WTC11 (cell line): ENCODE data around the gene MAP3K2. TPM values are rescaled to one million over a fixed set of nuclear protein-coding genes. Genes with fewer than 3 reads are reported as not detected.

Source experiments
- CREB1 ChIP-seq: sonication (generic); formaldehyde crosslinking; IDR thresholded peaks from 2 replicates; pipeline ENCODE4 v1.8.0; 2023; ENCODE audit warnings: mild to moderate bottlenecking, missing genetic modification reagents
- CTCF ChIP-seq: fragments of 200-600 bp; IDR thresholded peaks from 2 replicates; pipeline ENCODE4 v1.8.0; 2022; ENCODE audit warnings: antibody characterized with exemption
- E2F1 ChIP-seq: sonication (generic); formaldehyde crosslinking; IDR thresholded peaks from 2 replicates; pipeline ENCODE4 v1.8.0; 2022; ENCODE audit warnings: mild to moderate bottlenecking, missing genetic modification reagents
- FOXP1 ChIP-seq: sonication (generic); formaldehyde crosslinking; IDR thresholded peaks from 2 replicates; pipeline ENCODE4 v1.8.0; 2022; ENCODE audit warnings: missing genetic modification reagents, mild to moderate bottlenecking, moderate library complexity, borderline replicate concordance
- GTF2I ChIP-seq: fragments of 250-450 bp; sonication (Bioruptor Pico); conservative IDR thresholded peaks from 2 replicates; pipeline ENCODE4 v1.4.0; 2021; ENCODE audit warnings: mild to moderate bottlenecking
- MAX ChIP-seq: sonication (generic); formaldehyde crosslinking; IDR thresholded peaks from 2 replicates; pipeline ENCODE4 v1.8.0; 2022; ENCODE audit warnings: mild to moderate bottlenecking, missing genetic modification reagents
- MLX ChIP-seq: sonication (generic); formaldehyde crosslinking; IDR thresholded peaks from 2 replicates; pipeline ENCODE4 v1.8.1; 2023; ENCODE audit warnings: mild to moderate bottlenecking, missing genetic modification reagents, moderate library complexity
- MXD4 ChIP-seq: fragments of 250-450 bp; sonication (Bioruptor Pico); IDR thresholded peaks from 2 replicates; pipeline ENCODE4 v1.8.0; 2021; ENCODE audit warnings: mild to moderate bottlenecking, moderate library complexity, borderline replicate concordance
- NFATC4 ChIP-seq: fragments of 250-450 bp; sonication (Bioruptor Pico); IDR thresholded peaks from 2 replicates; pipeline ENCODE4 v1.9.0; 2021; ENCODE audit warnings: mild to moderate bottlenecking
- PRRX2 ChIP-seq: fragments of 250-450 bp; sonication (Bioruptor Pico); IDR thresholded peaks from 2 replicates; pipeline ENCODE4 v1.8.0; 2021; ENCODE audit warnings: mild to moderate bottlenecking
- TCF7 ChIP-seq: sonication (generic); formaldehyde crosslinking; IDR thresholded peaks from 2 replicates; pipeline ENCODE4 v1.8.0; 2022; ENCODE audit warnings: mild to moderate bottlenecking, low read depth, missing genetic modification reagents, moderate library complexity
- TP53 ChIP-seq: sonication (generic); formaldehyde crosslinking; IDR thresholded peaks from 2 replicates; pipeline ENCODE4 v1.8.1; 2023; ENCODE audit warnings: mild to moderate bottlenecking, missing genetic modification reagents
- USF1 ChIP-seq: sonication (generic); formaldehyde crosslinking; IDR thresholded peaks from 2 replicates; pipeline ENCODE4 v1.8.0; 2022; ENCODE audit warnings: mild to moderate bottlenecking, missing genetic modification reagents
- USF2 ChIP-seq: sonication (generic); formaldehyde crosslinking; IDR thresholded peaks from 2 replicates; pipeline ENCODE4 v1.8.1; 2023; ENCODE audit warnings: mild to moderate bottlenecking, missing genetic modification reagents, moderate library complexity
- ZNF281 ChIP-seq: sonication (generic); formaldehyde crosslinking; IDR thresholded peaks from 2 replicates; pipeline ENCODE4 v1.8.0; 2023; ENCODE audit warnings: mild to moderate bottlenecking, missing genetic modification reagents
- ZNF423 ChIP-seq: fragments of 250-450 bp; sonication (Bioruptor Pico); IDR thresholded peaks from 2 replicates; pipeline ENCODE4 v2.1.2; 2022; ENCODE audit warnings: mild to moderate bottlenecking, moderate library complexity
- total RNA-seq: library from RNA; stranded (reverse); gene quantifications from 3 replicates; pipeline ENCODE4 v1.2.3, GENCODE V29; 2021

Gene MAP3K2
- total RNA-seq, 1 experiment from 2014 or later: 26.9 TPM

- TF ChIP-seq USF2 (CRISPR knock-in tag) (peak; percentile 65), CTCF (peak; percentile 59), TCF7 (no peak), GTF2I (CRISPR knock-in tag) (no peak), FOXP1 (CRISPR knock-in tag) (peak; percentile 62; the same call in 1 of the 2 replicates), USF1 (CRISPR knock-in tag) (peak; percentile 70; the same call in 1 of the 2 replicates), NFATC4 (CRISPR knock-in tag) (no peak), MLX (CRISPR knock-in tag) (0 out of 2 replicates have a peak, but pooled peaks have one; percentile 86), ZNF423 (CRISPR knock-in tag) (no peak), E2F1 (peak; percentile 56; the same call in 1 of the 2 replicates), MXD4 (CRISPR knock-in tag) (no peak), PRRX2 (no peak), TP53 (CRISPR knock-in tag) (no peak; the same call in 1 of the 2 replicates), CREB1 (CRISPR knock-in tag) (no peak), ZNF281 (CRISPR knock-in tag) (peak; percentile 50; the same call in 1 of the 2 replicates), MAX (CRISPR knock-in tag) (peak; percentile 98)
These were observed 28.1 kb upstream of the MAP3K2 start (continued) for GRCh38 chr2:127415593-127416505.
